ENCODE results near the gene SH3PXD2A.
A peak's percentile ranks its signal among the peaks of the same experiment; 100 is the strongest.
"Not testable (repeated sequence)": the region's sequence is repeated elsewhere in the genome, so short reads cannot be mapped to it uniquely, and the experiment has no call there.

SH3PXD2A gene

GRCh38 chr10:103793429-103793828, 61.9 kb downstream of the SH3PXD2A start:
- no peak for DNase-seq

DNA sequence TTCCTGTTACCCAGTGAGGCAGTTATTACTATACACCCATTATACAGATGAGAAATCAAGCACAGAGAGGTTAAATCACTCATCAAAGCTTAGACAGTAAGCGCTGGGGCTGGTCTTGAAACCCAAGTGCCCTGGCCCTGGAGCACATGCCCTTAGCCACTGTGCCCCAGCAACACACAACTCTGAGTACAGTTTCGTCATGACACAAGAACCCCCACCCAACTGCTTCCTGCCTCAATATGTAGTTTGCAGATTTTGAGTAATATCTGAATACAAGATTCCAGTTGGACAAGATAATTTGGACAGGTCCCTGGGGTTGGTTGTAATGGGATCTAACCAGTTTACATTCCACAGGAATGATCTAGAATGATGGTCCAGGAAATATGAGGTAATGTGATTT, 62.8 kb downstream of the SH3PXD2A start:
- no peak for DNase-seq

DNA sequence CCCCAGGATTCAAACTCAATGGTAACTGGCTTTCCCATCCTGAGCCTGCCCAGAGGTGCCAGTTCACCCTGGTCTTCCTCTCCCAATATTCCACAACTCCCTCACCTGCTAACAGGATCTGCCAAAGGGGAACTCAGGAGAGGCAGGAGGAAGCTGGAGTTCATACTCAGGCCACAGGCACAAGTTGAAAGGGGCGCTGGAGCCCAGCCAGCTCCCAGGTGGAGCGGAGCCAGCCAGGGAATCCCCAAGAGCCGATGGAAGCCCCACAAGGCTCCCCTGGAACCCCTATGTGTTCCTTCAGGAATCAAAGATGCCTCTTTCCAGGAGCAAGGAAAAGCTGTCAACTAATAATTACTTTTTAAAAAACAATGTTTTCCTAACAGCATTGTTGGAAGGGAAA, 63.5 kb downstream of the SH3PXD2A start:
- DNase-seq: no peak

DNA sequence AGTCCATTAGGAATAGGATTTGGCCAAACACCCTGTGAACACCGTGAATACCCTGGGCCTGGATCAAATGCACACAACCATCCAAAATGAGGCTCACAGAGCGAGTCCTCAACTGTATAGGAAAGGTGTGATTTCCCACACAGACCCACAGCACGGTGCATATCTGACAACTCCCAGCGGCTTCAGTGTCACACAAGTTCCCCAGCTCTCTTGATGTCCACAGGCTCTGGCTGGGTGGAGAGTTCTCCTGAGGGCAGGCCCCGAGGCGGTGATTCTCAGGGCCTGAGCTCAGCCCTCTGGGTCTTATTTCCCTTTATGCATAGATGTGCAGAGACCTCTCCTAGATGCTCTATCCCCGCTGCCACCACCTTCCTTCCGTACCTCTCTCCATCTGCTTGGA, 64.1 kb downstream of the SH3PXD2A start:
- no peak for DNase-seq

- no peak for DNase-seq
Observed at GRCh38 chr10:103790580-103790979, 64.8 kb downstream of the SH3PXD2A start.

DNA sequence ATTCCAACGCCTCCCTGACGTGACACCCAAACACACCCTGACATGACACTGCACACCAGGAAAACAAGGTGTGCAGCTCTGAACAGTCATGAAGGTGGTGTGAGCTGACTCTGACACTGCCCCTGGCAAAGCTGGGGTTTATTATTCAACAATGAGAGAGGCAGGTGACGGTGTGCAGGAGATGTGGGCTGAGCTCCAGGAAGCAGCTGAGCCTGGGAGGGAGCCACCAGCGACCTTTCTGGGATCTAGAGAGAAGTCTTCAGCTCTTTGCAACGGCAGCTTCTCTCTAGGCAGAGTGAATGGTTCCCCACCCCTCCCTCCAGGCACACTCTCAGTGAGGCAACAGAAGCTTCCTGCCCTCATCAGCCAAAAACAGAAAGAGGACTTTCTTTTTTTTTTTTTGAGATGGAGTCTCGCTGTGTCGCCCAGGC, 65.6 kb downstream of the SH3PXD2A start:
- DNase-seq: no peak

DNA sequence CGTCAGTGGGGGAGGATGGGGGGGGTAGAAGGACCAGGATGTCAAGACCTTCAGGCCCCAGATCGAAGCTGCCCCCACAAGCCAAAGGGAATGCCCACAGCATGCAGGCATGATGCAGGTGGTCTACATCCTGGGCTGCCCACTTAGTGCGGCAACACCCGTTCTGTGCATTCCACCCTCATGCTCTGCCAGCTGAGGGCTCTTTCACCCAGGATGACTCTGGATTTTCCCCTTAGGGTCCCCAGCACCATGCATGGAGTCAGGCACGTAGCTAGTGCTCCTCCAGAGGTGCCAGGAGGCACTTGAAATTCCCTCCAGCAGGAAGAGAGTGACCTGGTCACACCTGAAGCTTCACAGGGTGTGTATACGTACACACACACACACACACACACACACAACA, 66.2 kb downstream of the SH3PXD2A start:
- no peak for DNase-seq

GRCh38 chr10:103787331-103787730, 68.0 kb downstream of the SH3PXD2A start:
- no peak for DNase-seq

- DNase-seq: no peak
Observed at GRCh38 chr10:103786020-103786419, 69.4 kb downstream of the SH3PXD2A start.

- no peak for DNase-seq
Observed at GRCh38 chr10:103784723-103785418, 70.5 kb downstream of the SH3PXD2A start.

- DNase-seq: no peak
Observed at GRCh38 chr10:103784089-103784488, 71.3 kb downstream of the SH3PXD2A start.

DNA sequence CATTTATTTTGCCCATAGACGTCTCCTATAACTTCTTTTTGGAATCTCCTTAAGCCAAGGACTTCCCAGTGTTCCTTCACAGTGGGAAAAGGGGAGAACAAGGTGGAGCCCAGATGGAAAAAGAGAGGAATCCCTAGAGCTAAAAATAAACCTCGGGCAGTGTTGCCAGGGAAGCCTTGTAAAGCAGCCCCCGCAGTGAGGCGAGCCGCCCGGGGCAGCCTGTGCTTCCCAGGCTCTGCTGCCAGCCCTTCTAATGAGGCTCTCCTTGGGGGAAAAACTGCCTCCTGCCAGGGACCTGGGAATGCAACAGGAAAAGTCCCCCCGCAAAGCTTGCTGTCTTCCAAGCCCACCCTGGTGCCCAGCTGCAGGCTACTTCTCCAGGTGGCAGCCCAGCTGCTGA, 71.7 kb downstream of the SH3PXD2A start:
- peak in 20 of 56 donors; percentile 5 to 50 (median 22) for DNase-seq

DNA sequence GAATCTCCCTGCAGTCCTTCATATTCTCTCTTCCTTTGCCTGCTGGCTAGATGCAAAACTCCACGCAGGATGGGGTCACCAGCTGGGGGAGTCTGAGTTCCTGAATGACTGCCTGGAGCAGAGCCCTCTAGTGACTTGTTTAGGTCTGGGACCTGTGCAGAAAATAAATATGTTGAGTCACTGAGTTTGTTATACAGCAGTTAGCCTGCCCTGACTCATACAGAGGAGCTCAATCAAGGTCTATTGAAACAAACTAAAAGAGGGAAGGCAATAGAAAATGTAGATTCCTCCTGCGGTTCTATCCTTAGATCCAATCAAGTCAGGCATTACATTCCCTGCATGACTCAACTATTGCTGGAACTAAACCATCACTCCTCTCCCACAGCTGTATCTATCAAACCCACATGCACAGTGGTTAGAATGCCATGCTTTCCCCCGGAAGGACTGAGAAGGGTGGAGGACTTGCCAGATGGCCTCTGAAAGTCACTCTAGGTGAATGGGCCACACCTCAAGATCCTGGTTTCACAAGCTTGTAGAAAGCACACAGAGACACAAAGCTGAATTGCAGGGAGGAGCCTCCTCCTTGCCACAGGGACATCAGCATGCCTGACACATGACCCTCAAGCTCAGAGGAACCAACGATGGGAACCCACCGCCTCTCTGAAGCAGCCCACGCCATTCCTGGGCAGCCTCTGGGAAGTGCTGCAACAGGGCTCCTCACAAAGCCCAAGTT, 73.9 kb downstream of the SH3PXD2A start:
- DNase-seq: no peak

- no peak for DNase-seq
Observed at GRCh38 chr10:103780242-103781149, 74.9 kb downstream of the SH3PXD2A start.

DNA sequence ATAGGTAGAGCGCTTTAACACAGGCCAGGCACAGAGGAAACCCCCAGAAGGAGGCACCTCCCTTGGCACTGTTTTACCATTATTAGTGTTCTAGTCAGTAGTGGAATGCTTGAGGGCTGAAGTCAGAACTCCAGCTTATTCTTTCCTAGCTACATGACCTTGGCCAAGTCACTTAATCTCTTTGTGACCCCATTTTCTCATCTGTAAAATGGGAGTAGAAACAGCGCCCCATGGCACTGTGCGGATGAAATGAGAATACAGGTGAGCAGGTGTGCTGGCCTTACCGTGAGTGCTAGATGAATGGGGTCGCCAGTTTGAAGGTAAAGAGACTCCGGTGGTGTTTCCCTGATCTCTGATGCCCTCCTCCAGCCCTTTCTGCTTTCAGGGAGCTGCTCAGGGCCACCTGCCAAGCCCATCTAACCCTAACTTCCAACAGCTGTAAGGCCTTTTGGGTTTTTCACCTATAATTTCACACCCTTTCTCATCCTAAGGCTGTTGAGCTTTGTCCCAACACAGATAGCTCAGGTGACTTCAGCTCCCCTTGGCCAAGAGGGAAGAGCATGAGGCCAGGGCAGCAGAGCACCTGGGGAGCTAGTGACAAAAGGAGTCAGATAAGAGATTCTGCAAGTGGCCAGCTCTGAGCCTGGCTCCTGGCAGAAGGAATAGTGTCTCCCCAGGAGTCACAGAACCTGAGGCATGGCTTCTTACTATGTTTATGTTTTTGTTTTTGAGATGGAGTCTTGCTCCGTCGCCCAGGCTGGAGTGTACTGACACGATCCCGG, 76.8 kb downstream of the SH3PXD2A start:
- no peak for DNase-seq

GRCh38 chr10:103776878-103777591, 78.3 kb downstream of the SH3PXD2A start:
- DNase-seq: no peak

DNA sequence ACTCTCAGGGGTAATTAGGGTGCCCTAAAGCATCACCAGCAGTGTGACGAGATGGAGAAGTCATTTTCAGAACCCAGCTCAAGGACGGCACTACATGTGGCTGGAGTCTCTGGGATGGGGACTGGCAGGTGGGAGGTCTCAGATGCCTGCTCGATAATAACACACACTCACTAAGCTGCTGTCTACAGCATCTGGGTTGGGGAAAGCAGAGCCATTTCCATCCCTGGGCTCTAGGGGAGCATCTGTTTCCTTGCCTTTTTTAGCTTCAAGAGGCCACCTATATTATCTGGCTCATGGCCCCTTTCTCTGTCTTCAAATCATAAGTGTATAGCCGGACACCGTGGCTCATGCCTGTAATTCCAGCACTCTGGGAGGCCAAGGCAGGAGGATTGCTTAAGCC, 79.6 kb downstream of the SH3PXD2A start:
- no peak for DNase-seq

DNA sequence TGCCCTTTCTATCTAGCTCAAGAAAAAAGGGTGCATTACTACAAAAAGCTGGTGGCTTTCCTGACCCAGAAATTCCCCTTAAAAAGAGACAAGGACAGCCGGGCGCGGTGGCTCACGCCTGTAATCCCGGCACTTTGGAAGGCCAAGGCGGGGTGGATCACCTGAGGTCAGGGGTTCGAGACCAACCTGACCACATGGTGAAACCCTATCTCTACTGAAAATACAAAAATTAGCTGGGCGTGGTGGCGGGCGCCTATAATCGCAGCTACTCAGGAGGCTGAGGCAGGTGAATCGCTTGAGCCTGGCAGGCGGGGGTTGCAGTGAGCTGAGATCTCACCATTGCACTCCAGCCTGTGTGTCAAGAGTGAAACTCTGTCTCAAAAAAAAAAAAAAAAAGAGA, 82.5 kb downstream of the SH3PXD2A start:
- DNase-seq: not testable (repeated sequence)

DNA sequence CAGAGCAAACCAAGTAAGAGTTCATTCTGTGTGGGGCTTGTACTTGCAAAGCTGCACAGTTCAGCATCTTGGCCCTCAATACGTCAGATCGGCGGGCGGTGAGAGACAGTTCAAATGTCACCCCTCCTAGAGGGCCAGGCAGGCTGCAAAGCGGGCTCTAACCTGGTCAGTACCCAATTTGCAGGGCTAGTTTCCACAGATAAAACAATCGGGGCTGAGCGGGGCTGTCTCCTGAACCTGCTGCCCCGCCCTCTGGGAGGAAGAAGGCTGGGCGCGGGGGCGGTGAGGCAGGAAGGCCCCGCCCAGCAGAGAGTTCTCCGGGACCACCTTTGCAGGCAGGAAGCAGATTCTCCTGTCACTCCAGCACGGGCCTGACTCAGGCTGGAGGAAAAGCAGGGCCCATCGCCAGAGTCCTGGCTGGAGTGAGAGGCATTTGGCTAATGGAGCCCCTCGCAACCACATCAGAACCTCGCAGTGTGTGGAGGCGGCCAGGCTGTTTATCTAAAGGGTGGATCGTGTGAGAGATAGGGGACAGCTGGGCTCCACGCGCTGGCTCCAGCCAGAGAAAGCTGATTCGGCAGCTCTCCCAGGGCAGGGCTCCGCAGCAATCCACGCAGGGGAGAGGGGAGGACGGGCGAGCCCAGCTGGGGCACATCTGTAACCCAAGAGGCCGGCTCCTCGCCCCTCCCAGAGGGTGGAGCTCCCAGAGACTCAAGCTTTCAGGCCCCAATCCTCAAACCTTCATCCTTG, 83.1 kb downstream of the SH3PXD2A start:
- peak in 23 of 56 donors; percentile 10 to 62 (median 28) for DNase-seq

DNA sequence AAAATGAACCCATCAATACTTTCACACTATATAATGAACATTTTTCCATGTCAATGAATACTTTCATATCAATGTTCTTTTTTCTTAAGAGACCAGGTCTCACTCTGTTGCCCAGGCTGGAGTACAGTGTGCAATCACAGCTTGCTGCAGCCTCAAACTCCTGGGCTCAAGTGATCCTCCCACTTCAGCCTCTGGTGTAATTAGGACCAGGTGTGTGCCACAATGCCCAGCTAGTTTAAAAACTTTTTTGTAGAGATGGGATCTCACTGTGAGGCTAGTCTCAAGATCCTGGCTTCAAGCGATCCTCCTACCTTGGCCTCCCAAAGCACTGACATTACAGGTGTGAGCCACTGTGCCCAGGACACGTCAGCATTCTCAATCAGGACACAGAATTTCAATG, 85.2 kb downstream of the SH3PXD2A start:
- no peak for DNase-seq
